ENCODE measurements around the gene SLC39A9. TPM values are rescaled to one million over a fixed set of nuclear protein-coding genes. Genes with fewer than 3 reads are reported as not detected.

Gene SLC39A9
- total RNA-seq, 1 experiment from 2014 or later = 44.1 TPM

GRCh38 chr14:69349091-69349777 lies 49.3 kb upstream of the SLC39A9 start:
- H3K4me1 Mint-ChIP-seq = peaks cover 21% of the 10 kb centered on the region
- no peak overlapping the region for H3K27ac Mint-ChIP-seq

More at GRCh38 chr14:69349091-69349777, 49.3 kb upstream of the SLC39A9 start:
- TF ChIP-seq GTF2I (CRISPR knock-in tag; conservative IDR thresholded peaks at IDR 0.05) (no peak), RORB (CRISPR knock-in tag; IDR thresholded peaks at IDR 0.05) (no peak), ZNF396 (CRISPR knock-in tag; IDR thresholded peaks at IDR 0.05; ENCODE audit: borderline replicate concordance) (no peak), SOX15 (CRISPR knock-in tag; IDR thresholded peaks at IDR 0.05) (no peak), ZNF416 (CRISPR knock-in tag; IDR thresholded peaks at IDR 0.05) (no peak), MLX (CRISPR knock-in tag; IDR thresholded peaks at IDR 0.05) (no peak), ZNF425 (CRISPR knock-in tag; conservative IDR thresholded peaks at IDR 0.05) (no peak), GABPB1 (CRISPR knock-in tag; IDR thresholded peaks at IDR 0.05) (no peak), FOXK1 (CRISPR knock-in tag; IDR thresholded peaks at IDR 0.05) (no peak), FOXJ3 (CRISPR knock-in tag; IDR thresholded peaks at IDR 0.05; ENCODE audit: borderline replicate concordance) (no peak), SP1 (CRISPR knock-in tag; conservative IDR thresholded peaks at IDR 0.05) (no peak), KAT7 (CRISPR knock-in tag; IDR thresholded peaks at IDR 0.05; ENCODE audit: borderline replicate concordance) (no peak), ARID4B (CRISPR knock-in tag; IDR thresholded peaks at IDR 0.05; ENCODE audit: borderline replicate concordance) (no peak), PRDM15 (CRISPR knock-in tag; IDR thresholded peaks at IDR 0.05) (no peak), GRHL2 (CRISPR knock-in tag; IDR thresholded peaks at IDR 0.05; ENCODE audit: insufficient replicate concordance, severe bottlenecking) (no peak), TEAD4 (CRISPR knock-in tag; IDR thresholded peaks at IDR 0.05) (no peak), EMX1 (CRISPR knock-in tag; IDR thresholded peaks at IDR 0.05) (no peak), JAZF1 (CRISPR knock-in tag; IDR thresholded peaks at IDR 0.05) (no peak), NFYB (CRISPR knock-in tag; conservative IDR thresholded peaks at IDR 0.05; ENCODE audit: low read depth) (no peak)
- TF ChIP-seq, protein P1, sequence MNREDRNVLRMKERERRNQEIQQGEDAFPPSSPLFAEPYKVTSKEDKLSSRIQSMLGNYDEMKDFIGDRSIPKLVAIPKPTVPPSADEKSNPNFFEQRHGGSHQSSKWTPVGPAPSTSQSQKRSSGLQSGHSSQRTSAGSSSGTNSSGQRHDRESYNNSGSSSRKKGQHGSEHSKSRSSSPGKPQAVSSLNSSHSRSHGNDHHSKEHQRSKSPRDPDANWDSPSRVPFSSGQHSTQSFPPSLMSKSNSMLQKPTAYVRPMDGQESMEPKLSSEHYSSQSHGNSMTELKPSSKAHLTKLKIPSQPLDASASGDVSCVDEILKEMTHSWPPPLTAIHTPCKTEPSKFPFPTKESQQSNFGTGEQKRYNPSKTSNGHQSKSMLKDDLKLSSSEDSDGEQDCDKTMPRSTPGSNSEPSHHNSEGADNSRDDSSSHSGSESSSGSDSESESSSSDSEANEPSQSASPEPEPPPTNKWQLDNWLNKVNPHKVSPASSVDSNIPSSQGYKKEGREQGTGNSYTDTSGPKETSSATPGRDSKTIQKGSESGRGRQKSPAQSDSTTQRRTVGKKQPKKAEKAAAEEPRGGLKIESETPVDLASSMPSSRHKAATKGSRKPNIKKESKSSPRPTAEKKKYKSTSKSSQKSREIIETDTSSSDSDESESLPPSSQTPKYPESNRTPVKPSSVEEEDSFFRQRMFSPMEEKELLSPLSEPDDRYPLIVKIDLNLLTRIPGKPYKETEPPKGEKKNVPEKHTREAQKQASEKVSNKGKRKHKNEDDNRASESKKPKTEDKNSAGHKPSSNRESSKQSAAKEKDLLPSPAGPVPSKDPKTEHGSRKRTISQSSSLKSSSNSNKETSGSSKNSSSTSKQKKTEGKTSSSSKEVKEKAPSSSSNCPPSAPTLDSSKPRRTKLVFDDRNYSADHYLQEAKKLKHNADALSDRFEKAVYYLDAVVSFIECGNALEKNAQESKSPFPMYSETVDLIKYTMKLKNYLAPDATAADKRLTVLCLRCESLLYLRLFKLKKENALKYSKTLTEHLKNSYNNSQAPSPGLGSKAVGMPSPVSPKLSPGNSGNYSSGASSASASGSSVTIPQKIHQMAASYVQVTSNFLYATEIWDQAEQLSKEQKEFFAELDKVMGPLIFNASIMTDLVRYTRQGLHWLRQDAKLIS (CRISPR knock-in tag; IDR thresholded peaks at IDR 0.05; ENCODE audit: borderline replicate concordance) = no peak
- no peaks in the 10 kb centered on the region for H3K9me3 Mint-ChIP-seq
- no peak for ATAC-seq
- ChIA-PET POLR2A (no interaction called here), CTCF (interaction anchor here (1.5 to 7.8 kb wide), 5 partner anchors 8 to 220 kb away, joined by 3 to 60 read pairs (median 56); partner anchors contain the start of gene GALNT16)
- no peak overlapping the region for H3K4me3 Mint-ChIP-seq
- no peaks in the 10 kb centered on the region for H3K36me3 Mint-ChIP-seq
- H3K27me3 Mint-ChIP-seq (ENCODE audit: low read depth) = no peaks in the 10 kb centered on the region; the same call in 1 of the 2 replicates
- DNase-seq (ENCODE audit: low spot score) = no peak
